NCI-H345 treated with DMSO at 0.1 percent for 48 hours (cell line): ENCODE measurements around the gene SIRT5.

Source experiments
- DNase-seq: peaks from one replicate; lab custom pipeline; 2025; ENCODE audit not compliant: unreplicated experiment; lab: John Stamatoyannopoulos, UW

SIRT5 gene

GRCh38 chr6:13629459-13630116, 55.2 kb downstream of the SIRT5 start:
- no peak for DNase-seq

- no peak for DNase-seq
Observed at GRCh38 chr6:13630499-13630898, 56.1 kb downstream of the SIRT5 start.

GRCh38 chr6:13633343-13633742, 58.9 kb downstream of the SIRT5 start:
- DNase-seq: no peak

GRCh38 chr6:13635948-13636658, 61.7 kb downstream of the SIRT5 start:
- DNase-seq: no peak

- no peak for DNase-seq
Observed at GRCh38 chr6:13638014-13638413, 63.6 kb downstream of the SIRT5 start.

GRCh38 chr6:13638626-13639025, 64.2 kb downstream of the SIRT5 start:
- DNase-seq: no peak

GRCh38 chr6:13641315-13641714, 66.9 kb downstream of the SIRT5 start:
- DNase-seq: no peak

GRCh38 chr6:13643125-13643524, 68.7 kb downstream of the SIRT5 start:
- DNase-seq: no peak

- no peak for DNase-seq
Observed at GRCh38 chr6:13648850-13649249, 74.4 kb downstream of the SIRT5 start.

- DNase-seq: no peak
Observed at GRCh38 chr6:13649393-13649792, 75.0 kb downstream of the SIRT5 start.

- no peak for DNase-seq
Observed at GRCh38 chr6:13653296-13653695, 78.9 kb downstream of the SIRT5 start.

GRCh38 chr6:13654496-13654895, 80.1 kb downstream of the SIRT5 start:
- DNase-seq: no peak

GRCh38 chr6:13655700-13656099, 81.3 kb downstream of the SIRT5 start:
- DNase-seq: no peak

GRCh38 chr6:13660273-13660672, 85.9 kb downstream of the SIRT5 start:
- no peak for DNase-seq

GRCh38 chr6:13660893-13661292, 86.5 kb downstream of the SIRT5 start:
- no peak for DNase-seq

- DNase-seq: no peak
Observed at GRCh38 chr6:13661647-13662046, 87.2 kb downstream of the SIRT5 start.

GRCh38 chr6:13662651-13663334, 88.4 kb downstream of the SIRT5 start:
- no peak for DNase-seq

- no peak for DNase-seq
Observed at GRCh38 chr6:13663986-13664385, 89.6 kb downstream of the SIRT5 start.
